ENCODE data around the gene ABLIM2. TPM values are rescaled to one million over a fixed set of nuclear protein-coding genes. Genes with fewer than 3 reads are reported as not detected.

ABLIM2 gene
- total and polyA plus RNA-seq, 2 of the 4 experiments (the other 2 are of a cell fraction): under 0.01 to 0.10 TPM

DNA sequence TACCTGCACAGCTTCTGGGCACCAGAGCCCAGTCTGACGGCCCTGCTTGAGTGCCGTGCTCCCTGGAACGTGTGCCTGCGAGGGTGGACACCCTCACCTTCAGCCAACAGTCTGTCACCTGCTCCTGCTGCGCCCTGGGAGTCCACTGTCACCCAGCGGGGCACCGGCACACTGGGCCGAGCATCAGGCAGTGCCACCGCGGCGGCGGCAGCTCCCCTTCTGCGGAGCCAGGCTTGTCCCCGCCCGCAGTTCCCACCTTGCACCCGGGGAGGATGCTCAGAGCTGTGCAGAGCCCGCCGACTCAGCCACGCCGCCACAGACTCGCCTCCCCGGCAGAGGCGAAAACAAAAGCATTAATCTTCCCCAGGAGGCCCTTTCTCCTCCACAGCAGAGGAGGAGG is 86.8 kb downstream of the ABLIM2 start:
- Histone ChIP-seq H3K36me3 (ENCODE audit: control insufficient read depth, insufficient read depth, low read length) (no peaks in the 10 kb centered on the region), H3K14ac (replicated peaks; ENCODE audit: low read depth, low read length) (no peak overlapping the region), H3K9me1 (ENCODE audit: insufficient read depth, low read length) (no peaks in the 10 kb centered on the region; the same call in 1 of the 2 replicates), H2BK20ac (ENCODE audit: low read depth, low read length) (no peak overlapping the region), H3K27ac (ENCODE audit: insufficient read depth, low read length) (no peak overlapping the region), H3K4ac (ENCODE audit: low read depth, low read length) (no peak overlapping the region), H2BK5ac (ENCODE audit: low read depth, low read length, poor library complexity, severe bottlenecking) (no peak overlapping the region), H3K79me1 (ENCODE audit: low read depth in 1 of 2, low read length in 2 of 2) (no peaks in the 10 kb centered on the region), H2AK9ac (replicated peaks; ENCODE audit: low read depth, low read length, poor library complexity) (no peak overlapping the region), H3K4me3 (ENCODE audit: insufficient read depth, low read depth, low read length) (no peak overlapping the region), H2BK15ac (ENCODE audit: low read depth, low read length) (no peak overlapping the region), H3K56ac (ENCODE audit: extremely low read depth, insufficient read depth, low read length) (no peak overlapping the region), H2BK120ac (ENCODE audit: low read depth, low read length) (no peak overlapping the region), H4K5ac (ENCODE audit: low read depth, low read length) (no peak overlapping the region), H4K8ac (ENCODE audit: low read depth in 2 of 2, low read length in 2 of 2) (no peak overlapping the region), H3K4me2 (ENCODE audit: low read depth, low read length) (no peak overlapping the region), H4K20me1 (ENCODE audit: insufficient read depth, low read length) (no peaks in the 10 kb centered on the region), H2AFZ (replicated peaks; ENCODE audit: low read length, poor library complexity) (no peak overlapping the region), H3K4me1 (ENCODE audit: control insufficient read depth, insufficient read depth, low read length) (no peaks in the 10 kb centered on the region), H2AK5ac (ENCODE audit: low read depth, low read length) (no peak overlapping the region), H3K23ac (ENCODE audit: low read depth, low read length) (no peak overlapping the region), H4K91ac (ENCODE audit: insufficient read depth, low read depth, low read length) (no peak overlapping the region), H3K9me3 (ENCODE audit: control insufficient read depth, insufficient read depth, low read length) (no peaks in the 10 kb centered on the region; the same call in 1 of the 2 replicates), H3K27me3 (ENCODE audit: control insufficient read depth, insufficient read depth, low read length) (peaks cover 78% of the 10 kb centered on the region), H3K18ac (ENCODE audit: low read depth, low read length) (no peak overlapping the region), H3K9ac (ENCODE audit: low read depth, low read length) (no peak overlapping the region)
- BruUV-seq (replicated peaks): no TSS peak
- in situ Hi-C loops (cut with MboI; ENCODE audit: low sequenced_read_pairs) (no loop called here), intact Hi-C loops (cut with micrococcal nuclease) (no loop called here), dilution Hi-C loops (cut with HindIII; ENCODE audit: low sequenced_read_pairs, unreplicated experiment) (no loop called here)
- WGBS, 2 experiments (ENCODE audit: extremely low coverage in 2 of 2, insufficient read length in 1 of 2): 23% methylated on average over 8 of the region's 23 CpGs; no CpG with 5 or more reads in 1 of the 2 experiments
- ATAC-seq (ENCODE audit: low read depth) (no peak), DNase-seq (no peak)
- TF ChIP-seq, protein P1, sequence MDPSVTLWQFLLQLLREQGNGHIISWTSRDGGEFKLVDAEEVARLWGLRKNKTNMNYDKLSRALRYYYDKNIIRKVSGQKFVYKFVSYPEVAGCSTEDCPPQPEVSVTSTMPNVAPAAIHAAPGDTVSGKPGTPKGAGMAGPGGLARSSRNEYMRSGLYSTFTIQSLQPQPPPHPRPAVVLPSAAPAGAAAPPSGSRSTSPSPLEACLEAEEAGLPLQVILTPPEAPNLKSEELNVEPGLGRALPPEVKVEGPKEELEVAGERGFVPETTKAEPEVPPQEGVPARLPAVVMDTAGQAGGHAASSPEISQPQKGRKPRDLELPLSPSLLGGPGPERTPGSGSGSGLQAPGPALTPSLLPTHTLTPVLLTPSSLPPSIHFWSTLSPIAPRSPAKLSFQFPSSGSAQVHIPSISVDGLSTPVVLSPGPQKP (IDR thresholded peaks at IDR 0.05; ENCODE audit: borderline replicate concordance, low read depth, low read length): no peak
- TF ChIP-seq SMC3 (IDR thresholded peaks at IDR 0.05; ENCODE audit: low read depth, low read length): no peak
- POLR2A ChIA-PET (ENCODE audit: unreplicated experiment): no interaction called here
- CTCF ChIA-PET: no interaction called here
